NB4 (cell line): ENCODE results near the gene CHD6.

ENCODE experiments used
- CTCF ChIP-seq: IDR thresholded peaks from one replicate; pipeline ENCODE4 v1.5.1; 2012; ENCODE audit warnings: low read depth, low read length
- POLR2A ChIP-seq: IDR thresholded peaks from 2 replicates; pipeline ENCODE4 v1.6.1; 2011; ENCODE audit warnings: mild to moderate bottlenecking; ENCODE audit not compliant: insufficient read length; ENCODE audit errors: extremely low read depth

- TF ChIP-seq POLR2A = no peak
- TF ChIP-seq CTCF = no peak
Observed at GRCh38 chr20:41482647-41483552, 135.3 kb downstream of the CHD6 start.
